Hepatocyte (in vitro differentiated cells): ENCODE measurements around the gene ARHGAP21.

Experiments used
- EZH2phosphoT487 ChIP-seq: fragments of 200-600 bp; sonication (generic); IDR thresholded peaks from one replicate; pipeline ENCODE4 v1.6.1; 2018; ENCODE audit warnings: antibody characterized with exemption, mild to moderate bottlenecking, low read depth, moderate library complexity; ENCODE audit not compliant: unreplicated experiment, severe bottlenecking
- TF ChIP-seq, protein P1 (sequence below): fragments of 200-600 bp; sonication (generic); IDR thresholded peaks from 2 replicates; pipeline ENCODE4 v1.5.1; 2016; ENCODE audit warnings: antibody characterized with exemption, mild to moderate bottlenecking; ENCODE audit not compliant: poor library complexity

DNA sequence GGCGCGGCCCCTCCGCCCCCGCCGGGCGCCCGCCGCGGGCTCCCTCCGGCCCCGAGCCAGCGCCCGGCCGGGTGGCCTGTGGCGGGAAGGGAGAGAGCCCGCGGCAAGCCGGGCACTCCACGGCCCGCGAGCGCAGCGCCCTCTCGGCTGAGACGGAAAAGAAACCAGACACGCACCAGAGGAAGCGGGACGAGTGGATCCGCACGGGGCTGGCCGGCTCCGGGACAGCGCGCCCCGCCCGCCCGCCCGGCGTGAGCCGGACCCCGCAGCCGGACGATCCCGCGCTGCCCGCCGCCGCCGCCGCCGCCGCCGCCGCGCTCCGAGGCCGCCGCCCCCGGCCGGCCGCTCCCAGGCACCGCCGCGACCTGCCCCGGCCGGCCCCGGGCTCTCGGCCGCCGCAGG, 300 bp downstream of the ARHGAP21 start:
- TF ChIP-seq, protein P1, sequence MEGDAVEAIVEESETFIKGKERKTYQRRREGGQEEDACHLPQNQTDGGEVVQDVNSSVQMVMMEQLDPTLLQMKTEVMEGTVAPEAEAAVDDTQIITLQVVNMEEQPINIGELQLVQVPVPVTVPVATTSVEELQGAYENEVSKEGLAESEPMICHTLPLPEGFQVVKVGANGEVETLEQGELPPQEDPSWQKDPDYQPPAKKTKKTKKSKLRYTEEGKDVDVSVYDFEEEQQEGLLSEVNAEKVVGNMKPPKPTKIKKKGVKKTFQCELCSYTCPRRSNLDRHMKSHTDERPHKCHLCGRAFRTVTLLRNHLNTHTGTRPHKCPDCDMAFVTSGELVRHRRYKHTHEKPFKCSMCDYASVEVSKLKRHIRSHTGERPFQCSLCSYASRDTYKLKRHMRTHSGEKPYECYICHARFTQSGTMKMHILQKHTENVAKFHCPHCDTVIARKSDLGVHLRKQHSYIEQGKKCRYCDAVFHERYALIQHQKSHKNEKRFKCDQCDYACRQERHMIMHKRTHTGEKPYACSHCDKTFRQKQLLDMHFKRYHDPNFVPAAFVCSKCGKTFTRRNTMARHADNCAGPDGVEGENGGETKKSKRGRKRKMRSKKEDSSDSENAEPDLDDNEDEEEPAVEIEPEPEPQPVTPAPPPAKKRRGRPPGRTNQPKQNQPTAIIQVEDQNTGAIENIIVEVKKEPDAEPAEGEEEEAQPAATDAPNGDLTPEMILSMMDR, result no peak
- TF ChIP-seq EZH2phosphoT487, result no peak
